Activated CD4-positive, alpha-beta T cell treated with anti-CD3 and anti-CD28 coated beads, Interleukin-2, amount 10 ng/mL, durations not matched to agents 7 days and 5 days (primary cell): Measurements from ENCODE around the gene SIK1. TPM values are rescaled to one million over a fixed set of nuclear protein-coding genes. Genes with fewer than 3 reads are reported as not detected.
"Not testable (repeated sequence)": the region's sequence is repeated elsewhere in the genome, so short reads cannot be mapped to it uniquely, and the experiment has no call there.

ENCODE experiments used
- CTCF ChIA-PET: fragments of 350-600 bp; sonication (Branson Sonifier 250); formaldehyde crosslinking; loops from one replicate; lab custom pipeline; 2021; ENCODE audit warnings: antibody characterized with exemption; lab: Charles Lee
- POLR2A ChIA-PET: fragments of 350-600 bp; sonication (Branson Sonifier 250); formaldehyde crosslinking; loops from one replicate; lab custom pipeline; 2021; ENCODE audit warnings: antibody characterized with exemption; lab: Charles Lee
- DNase-seq: peaks from one replicate; pipeline ENCODE4 v3.0.0-alpha.2; 2020
- H3K27ac Mint-ChIP-seq: one replicate; pipeline ENCODE4 v1.8.0; 2021; ENCODE audit warnings: mild to moderate bottlenecking, moderate library complexity, mixed read lengths
- H3K27me3 Mint-ChIP-seq: one replicate; pipeline ENCODE4 v1.8.0; 2021; ENCODE audit warnings: mixed read lengths
- H3K36me3 Mint-ChIP-seq: one replicate; pipeline ENCODE4 v1.8.0; 2021; ENCODE audit warnings: low read depth, mixed read lengths
- H3K4me1 Mint-ChIP-seq: one replicate; pipeline ENCODE4 v1.8.0; 2021; ENCODE audit warnings: mixed read lengths
- H3K4me3 Mint-ChIP-seq: one replicate; pipeline ENCODE4 v1.8.0; 2021; ENCODE audit warnings: mild to moderate bottlenecking, moderate library complexity, mixed read lengths
- H3K9me3 Mint-ChIP-seq: one replicate; pipeline ENCODE4 v1.8.0; 2021; ENCODE audit warnings: mixed read lengths
- total RNA-seq, 2 experiments: library from RNA; stranded (reverse); gene quantifications; one replicate each; pipeline ENCODE4 v1.2.3, GENCODE V29; 2021

The SIK1 gene
- total RNA-seq, 2 experiments from 2014 or later, result 5.8 to 8.2 TPM

DNA sequence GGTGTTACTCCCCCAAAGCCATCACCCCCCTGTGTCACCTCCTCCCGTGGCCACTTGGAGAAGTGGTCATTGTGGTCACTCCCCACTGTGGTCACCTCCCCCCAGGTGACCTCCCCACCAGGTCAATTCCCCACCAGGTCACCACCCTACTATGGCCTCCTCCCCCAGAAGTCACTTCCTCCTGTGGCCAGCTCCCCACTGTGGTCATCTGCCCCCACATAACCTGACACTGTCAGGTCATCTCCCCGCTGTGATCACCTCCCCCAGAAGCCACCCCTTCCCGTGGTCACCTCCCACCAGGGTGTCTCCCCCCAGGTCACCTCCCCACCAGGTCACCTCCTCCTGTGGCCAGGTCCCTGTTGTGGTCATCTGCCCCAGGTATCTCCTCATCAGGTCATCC is 28.9 kb downstream of the SIK1 start:
- DNase-seq, H3K27ac Mint-ChIP-seq, H3K36me3 Mint-ChIP-seq, H3K4me1 Mint-ChIP-seq, POLR2A ChIA-PET, H3K4me3 Mint-ChIP-seq, CTCF ChIA-PET, H3K9me3 Mint-ChIP-seq, H3K27me3 Mint-ChIP-seq: not testable (repeated sequence)

DNA sequence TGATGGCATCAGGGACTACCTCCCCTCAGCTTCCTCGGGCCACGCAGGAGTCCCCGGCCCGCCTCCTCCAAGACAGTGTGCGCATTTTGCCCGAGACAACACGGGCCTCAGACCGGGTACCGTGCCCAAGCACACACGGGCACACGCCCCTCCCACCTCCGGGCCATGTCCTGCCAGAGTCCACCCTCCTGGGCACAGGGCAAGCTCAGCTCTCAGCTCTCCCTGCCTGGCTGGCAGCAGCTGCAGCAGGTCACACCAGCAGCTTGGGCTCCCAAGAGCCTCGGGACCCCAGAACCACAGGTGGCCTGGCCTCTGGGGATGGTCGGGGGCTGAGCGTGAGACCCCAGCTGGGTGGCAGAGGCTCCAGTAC is 29.5 kb downstream of the SIK1 start:
- H3K4me1 Mint-ChIP-seq, POLR2A ChIA-PET, DNase-seq, CTCF ChIA-PET, H3K27ac Mint-ChIP-seq, H3K4me3 Mint-ChIP-seq, H3K9me3 Mint-ChIP-seq, H3K27me3 Mint-ChIP-seq, H3K36me3 Mint-ChIP-seq: not testable (repeated sequence)

GRCh38 chr21:43396788-43397438 is 30.0 kb downstream of the SIK1 start:
- DNase-seq, H3K4me1 Mint-ChIP-seq, H3K36me3 Mint-ChIP-seq, H3K4me3 Mint-ChIP-seq, H3K27ac Mint-ChIP-seq, H3K27me3 Mint-ChIP-seq, H3K9me3 Mint-ChIP-seq, POLR2A ChIA-PET, CTCF ChIA-PET: not testable (repeated sequence)

DNA sequence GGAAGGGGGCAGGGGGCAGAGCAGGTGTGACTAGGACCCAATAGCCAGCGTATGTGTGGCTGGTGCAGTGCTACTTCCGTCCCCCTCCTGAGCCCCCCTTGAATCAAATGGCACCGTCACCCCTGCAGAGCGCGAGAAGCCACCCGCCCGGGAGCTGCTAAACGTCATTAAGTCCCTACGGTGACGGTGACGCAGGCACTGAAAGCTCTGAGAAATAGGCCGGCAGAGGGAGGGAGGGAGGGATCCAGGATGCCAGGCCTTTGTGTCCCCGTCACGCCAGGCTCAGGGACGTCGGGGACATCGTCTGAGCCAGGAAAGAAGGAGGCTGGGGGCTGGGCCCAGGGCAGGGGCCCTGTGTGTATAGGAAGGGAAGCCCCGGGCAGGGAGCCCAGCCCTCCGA is 43.6 kb downstream of the SIK1 start:
- H3K36me3 Mint-ChIP-seq, H3K4me3 Mint-ChIP-seq, POLR2A ChIA-PET, CTCF ChIA-PET, DNase-seq, H3K4me1 Mint-ChIP-seq, H3K9me3 Mint-ChIP-seq, H3K27ac Mint-ChIP-seq, H3K27me3 Mint-ChIP-seq: not testable (repeated sequence)

GRCh38 chr21:43382902-43383301 is 44.0 kb downstream of the SIK1 start:
- CTCF ChIA-PET, H3K4me1 Mint-ChIP-seq, POLR2A ChIA-PET, H3K9me3 Mint-ChIP-seq, H3K4me3 Mint-ChIP-seq, H3K36me3 Mint-ChIP-seq, DNase-seq, H3K27me3 Mint-ChIP-seq, H3K27ac Mint-ChIP-seq: not testable (repeated sequence)

DNA sequence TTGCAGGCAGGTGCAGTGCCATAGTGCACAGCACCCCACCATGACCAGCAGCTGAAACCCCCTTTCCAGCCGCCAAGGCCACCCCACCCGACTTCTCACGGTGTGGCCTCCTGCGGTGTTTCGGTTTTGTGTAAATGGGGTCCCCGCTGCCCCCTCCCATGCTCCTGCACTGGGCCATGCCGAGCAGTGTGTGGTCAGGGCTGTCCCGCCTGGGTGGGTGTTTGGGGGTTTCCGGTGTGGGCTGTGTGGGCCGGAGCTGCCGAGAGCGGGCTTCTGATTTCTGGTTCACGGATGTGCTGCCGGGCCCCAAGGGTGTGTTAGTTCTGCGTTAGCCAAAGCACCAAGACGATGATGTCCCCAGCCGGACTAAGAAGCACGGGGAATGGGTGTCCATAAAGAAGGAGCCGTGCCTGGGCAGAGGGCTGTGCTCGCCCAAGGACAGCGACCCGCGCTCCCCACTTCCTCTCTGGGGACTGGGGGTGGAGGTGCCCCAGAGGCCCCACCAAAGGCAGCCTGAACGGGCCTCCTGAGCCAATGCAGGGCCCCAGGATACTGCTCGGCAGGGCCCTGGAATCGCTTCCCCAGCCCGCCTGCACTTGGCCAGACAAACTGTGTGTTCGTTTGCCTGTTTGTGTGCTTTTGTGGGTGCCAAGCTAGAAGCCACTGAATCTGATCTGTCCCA is 45.9 kb downstream of the SIK1 start:
- H3K4me3 Mint-ChIP-seq, POLR2A ChIA-PET, H3K36me3 Mint-ChIP-seq, H3K9me3 Mint-ChIP-seq, DNase-seq, H3K27ac Mint-ChIP-seq, H3K27me3 Mint-ChIP-seq, CTCF ChIA-PET, H3K4me1 Mint-ChIP-seq: not testable (repeated sequence)

- H3K9me3 Mint-ChIP-seq, H3K36me3 Mint-ChIP-seq, H3K4me3 Mint-ChIP-seq, H3K27ac Mint-ChIP-seq, DNase-seq, H3K4me1 Mint-ChIP-seq, CTCF ChIA-PET, H3K27me3 Mint-ChIP-seq, POLR2A ChIA-PET: not testable (repeated sequence)
Observed at GRCh38 chr21:43380337-43380736, 46.6 kb downstream of the SIK1 start.

GRCh38 chr21:43379626-43380122 is 47.3 kb downstream of the SIK1 start:
- H3K4me1 Mint-ChIP-seq, CTCF ChIA-PET, DNase-seq, H3K36me3 Mint-ChIP-seq, POLR2A ChIA-PET, H3K9me3 Mint-ChIP-seq, H3K27ac Mint-ChIP-seq, H3K27me3 Mint-ChIP-seq, H3K4me3 Mint-ChIP-seq: not testable (repeated sequence)

- no peak overlapping the region for H3K27ac Mint-ChIP-seq
Observed at GRCh38 chr21:43376478-43376882, 50.5 kb downstream of the SIK1 start.

GRCh38 chr21:43375837-43376477 is 51.0 kb downstream of the SIK1 start:
- POLR2A ChIA-PET, result no interaction called here
- no peaks in the 10 kb centered on the region for H3K36me3 Mint-ChIP-seq
- no peak overlapping the region for H3K4me3 Mint-ChIP-seq
- no peaks in the 10 kb centered on the region for H3K27me3 Mint-ChIP-seq
- no peak for DNase-seq
- no peaks in the 10 kb centered on the region for H3K9me3 Mint-ChIP-seq
- no peak overlapping the region for H3K27ac Mint-ChIP-seq
- H3K4me1 Mint-ChIP-seq, result no peaks in the 10 kb centered on the region
- CTCF ChIA-PET, result interaction anchor here (0.7 kb wide), 1 partner anchor 12 kb away, joined by 3 read pairs; no protein-coding TSS in a partner anchor

More at GRCh38 chr21:43376478-43376882, 50.5 kb downstream of the SIK1 start:
- Mint-ChIP-seq H3K9me3 (no peaks in the 10 kb centered on the region), H3K27me3 (no peaks in the 10 kb centered on the region), H3K4me1 (no peaks in the 10 kb centered on the region), H3K4me3 (no peak overlapping the region), H3K36me3 (no peaks in the 10 kb centered on the region)
- ChIA-PET POLR2A (no interaction called here), CTCF (no interaction called here)
- no peak for DNase-seq

GRCh38 chr21:43375006-43375836 is 51.7 kb downstream of the SIK1 start:
- H3K4me1 Mint-ChIP-seq, result no peaks in the 10 kb centered on the region
- no peak for DNase-seq
- H3K27ac Mint-ChIP-seq, result no peak overlapping the region
- no peaks in the 10 kb centered on the region for H3K36me3 Mint-ChIP-seq
- ChIA-PET POLR2A (no interaction called here), CTCF (interaction anchor here (0.7 kb wide), 1 partner anchor 12 kb away, joined by 3 read pairs; no protein-coding TSS in a partner anchor)
- H3K27me3 Mint-ChIP-seq, result no peaks in the 10 kb centered on the region
- no peak overlapping the region for H3K4me3 Mint-ChIP-seq
- no peaks in the 10 kb centered on the region for H3K9me3 Mint-ChIP-seq

DNA sequence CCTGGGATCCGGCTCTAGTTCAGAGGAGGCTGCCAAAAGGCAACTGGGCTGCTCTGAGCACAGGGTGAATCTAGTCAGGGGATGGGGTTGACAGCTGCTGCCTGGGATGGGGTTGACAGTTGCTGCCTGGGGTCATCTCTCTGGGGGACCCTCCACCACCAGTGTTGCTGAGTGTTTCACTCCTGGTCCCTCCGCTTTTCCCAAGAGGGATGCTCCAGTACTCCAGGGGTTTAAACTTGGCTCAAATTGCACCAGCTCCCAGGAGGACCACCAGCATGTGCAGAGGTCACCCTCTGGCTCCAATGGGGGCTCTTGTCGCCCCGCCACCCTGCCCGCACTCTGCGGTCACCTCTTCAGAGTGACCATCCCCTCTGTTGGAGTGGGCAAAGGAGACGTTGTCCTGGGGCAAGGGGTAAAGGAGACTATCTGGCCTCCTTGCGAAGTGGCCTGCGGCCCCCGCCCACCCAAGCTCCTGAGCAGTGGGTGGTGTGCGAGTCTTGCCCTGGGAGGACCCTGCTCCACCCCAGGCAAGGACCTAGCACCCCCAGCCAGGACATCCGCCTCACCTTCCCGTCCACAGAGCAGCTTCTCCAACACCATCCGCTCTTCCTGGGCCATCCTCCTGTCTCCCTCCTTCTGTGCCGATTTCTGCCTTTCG is 52.6 kb downstream of the SIK1 start:
- Mint-ChIP-seq H3K9me3 (no peaks in the 10 kb centered on the region), H3K4me3 (no peak overlapping the region), H3K4me1 (no peaks in the 10 kb centered on the region), H3K36me3 (no peaks in the 10 kb centered on the region), H3K27me3 (no peaks in the 10 kb centered on the region), H3K27ac (no peak overlapping the region)
- no peak for DNase-seq
- CTCF ChIA-PET, result no interaction called here
- POLR2A ChIA-PET, result no interaction called here
